OCI-M1 (cell line): ENCODE data around the gene GABBR1.

ENCODE experiments used
- DNase-seq: peaks from one replicate; lab custom pipeline; 2025; lab: John Stamatoyannopoulos, UW

GABBR1 gene

DNA sequence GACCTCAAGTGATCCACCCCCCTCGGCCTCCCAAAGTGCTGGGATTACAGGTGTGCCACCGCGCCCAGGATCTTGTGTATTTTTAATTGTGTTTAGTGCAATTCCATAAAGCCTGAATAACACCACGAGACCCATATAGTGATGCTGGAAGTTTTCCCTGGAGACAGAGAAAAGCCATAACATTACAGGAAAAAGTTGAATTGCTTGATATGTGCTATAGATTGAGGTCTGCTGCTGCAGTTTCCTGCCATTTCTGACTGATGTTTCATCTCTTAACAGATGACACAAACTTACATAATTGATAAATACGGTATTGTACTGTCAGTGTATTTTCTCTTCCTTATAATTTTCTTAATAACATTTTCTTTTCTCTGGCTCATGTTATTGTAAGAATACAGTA, 66.1 kb downstream of the GABBR1 start:
- DNase-seq = no peak

DNA sequence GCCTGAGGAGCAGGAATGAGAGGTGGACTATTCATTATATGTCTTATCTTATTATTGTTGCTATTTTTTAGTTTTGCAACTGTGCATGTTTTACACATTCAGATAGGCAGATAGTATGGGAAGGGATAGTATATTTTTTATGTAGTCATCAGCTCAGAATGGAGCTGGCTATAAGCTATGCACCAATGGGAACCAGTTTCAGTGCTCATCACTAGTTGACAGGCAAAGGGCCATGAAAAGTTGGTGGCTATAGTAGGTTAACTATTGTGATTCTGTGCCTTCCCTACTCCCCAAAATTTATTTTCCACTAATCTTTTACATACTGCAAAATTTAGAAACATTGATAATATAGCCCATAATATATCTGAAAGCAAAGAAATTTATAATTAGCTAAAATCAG, 68.1 kb downstream of the GABBR1 start:
- DNase-seq = peak; percentile 8

DNA sequence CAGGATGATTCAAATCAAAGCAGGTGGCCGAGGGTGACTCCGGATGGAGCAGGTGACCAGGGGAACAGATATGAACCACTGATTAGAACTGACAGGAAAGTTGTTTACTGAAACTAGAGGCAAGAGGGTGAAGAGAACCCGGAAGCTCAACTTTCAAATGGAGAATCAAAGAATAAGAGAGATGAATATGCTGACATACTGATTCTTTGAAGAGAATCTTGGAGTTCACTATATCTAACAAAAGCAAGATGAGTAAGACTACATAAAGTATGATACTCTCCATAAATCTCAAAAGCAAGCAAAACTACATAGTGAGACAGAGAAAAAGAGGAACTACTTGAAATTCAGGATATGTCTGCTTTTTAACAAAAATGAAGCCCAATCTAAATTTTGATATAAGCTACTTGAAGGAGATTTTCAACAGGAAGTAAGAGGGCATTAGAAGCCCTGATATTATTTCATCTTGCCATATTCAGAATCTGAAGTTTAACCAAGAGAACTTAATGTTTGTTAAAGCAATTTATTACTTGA, 69.5 kb downstream of the GABBR1 start:
- peak; percentile 56 for DNase-seq

DNA sequence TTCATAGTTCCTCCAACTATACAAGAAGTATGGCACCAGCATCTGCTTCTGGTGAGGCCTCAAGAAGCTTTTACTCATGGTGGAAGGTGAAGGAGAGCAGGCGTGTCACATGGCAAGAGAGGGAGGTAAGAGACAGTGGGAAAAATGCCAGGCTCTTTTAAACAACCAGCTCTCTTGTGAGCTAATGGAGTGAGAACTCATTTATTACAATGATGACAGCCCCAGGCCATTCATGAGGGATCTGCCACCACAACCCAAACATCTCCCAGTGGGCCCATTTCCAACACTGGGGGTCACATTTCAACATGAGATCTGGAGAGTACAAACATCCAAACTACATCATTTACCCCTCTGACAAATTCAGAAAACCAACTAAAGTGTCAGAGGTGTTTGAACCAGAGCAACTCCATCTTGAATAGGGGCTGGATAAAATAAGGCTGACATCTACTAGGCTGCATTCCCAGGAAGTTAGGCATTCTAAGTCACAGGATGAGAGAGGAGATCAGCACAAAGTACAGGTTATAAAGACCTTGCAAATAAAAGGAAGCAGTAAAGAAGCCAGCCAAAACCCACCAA, 71.3 kb downstream of the GABBR1 start:
- no peak for DNase-seq

DNA sequence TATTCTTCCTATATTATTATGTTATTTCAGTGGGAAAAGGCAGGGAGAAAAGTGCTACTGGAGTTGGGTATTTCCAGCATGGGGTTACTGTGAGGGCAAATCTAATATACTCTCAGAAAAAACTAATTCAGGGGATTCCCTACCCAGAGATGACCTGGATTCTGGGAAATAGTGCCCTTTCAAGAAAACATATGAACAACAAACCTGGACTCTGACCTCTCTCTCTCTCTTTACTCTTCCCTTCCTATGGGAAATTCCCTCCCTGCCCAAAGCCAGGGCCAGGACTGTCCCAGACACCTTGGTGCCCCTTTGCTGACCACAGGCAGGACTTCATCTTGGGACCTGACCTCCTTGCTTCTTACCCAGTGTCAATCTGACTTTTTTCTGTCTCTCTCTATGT, 71.9 kb downstream of the GABBR1 start:
- no peak for DNase-seq

DNA sequence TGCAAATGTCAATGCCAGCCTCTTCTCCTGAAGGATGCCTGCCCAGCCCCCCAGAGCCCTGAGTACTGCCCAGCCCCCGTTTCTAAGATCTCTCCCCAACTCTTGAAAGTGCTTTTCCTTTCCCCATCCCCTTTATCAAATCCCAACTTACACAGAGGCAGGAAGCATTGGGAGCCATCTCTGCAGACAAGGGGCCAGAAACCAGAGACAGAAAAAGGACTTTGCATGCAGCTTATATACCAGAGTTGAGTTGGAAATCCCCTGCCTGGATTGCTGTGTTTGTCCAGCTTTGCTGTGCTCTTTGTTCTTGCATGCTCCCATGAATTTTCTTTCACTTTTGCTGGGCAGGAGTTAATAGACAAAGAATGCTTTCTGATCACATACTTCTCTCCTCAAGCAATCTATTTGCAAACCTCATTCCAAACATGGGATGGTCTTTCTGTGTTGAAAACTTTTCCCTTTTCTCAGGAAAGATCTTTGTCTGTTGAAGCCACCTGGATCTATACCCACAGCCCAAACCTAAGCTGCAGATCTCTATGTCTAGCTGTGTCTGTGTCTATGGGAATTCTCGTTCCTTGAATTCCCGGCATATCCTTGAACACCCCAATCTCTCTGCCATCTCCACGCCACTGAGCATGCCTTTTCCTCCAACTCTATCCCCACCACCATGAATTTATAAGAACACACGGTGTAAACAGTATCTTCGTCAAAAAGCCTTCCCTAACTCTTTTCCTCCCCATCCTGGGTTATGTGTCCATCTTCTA, 73.3 kb downstream of the GABBR1 start, which contains the start of gene UBD:
Gene UBD, minus strand, starts transcription at position 209 of the 764 bp plus-strand sequence. Its CDS starts 31 bp downstream, at position 178.
- peak; percentile 9 for DNase-seq

DNA sequence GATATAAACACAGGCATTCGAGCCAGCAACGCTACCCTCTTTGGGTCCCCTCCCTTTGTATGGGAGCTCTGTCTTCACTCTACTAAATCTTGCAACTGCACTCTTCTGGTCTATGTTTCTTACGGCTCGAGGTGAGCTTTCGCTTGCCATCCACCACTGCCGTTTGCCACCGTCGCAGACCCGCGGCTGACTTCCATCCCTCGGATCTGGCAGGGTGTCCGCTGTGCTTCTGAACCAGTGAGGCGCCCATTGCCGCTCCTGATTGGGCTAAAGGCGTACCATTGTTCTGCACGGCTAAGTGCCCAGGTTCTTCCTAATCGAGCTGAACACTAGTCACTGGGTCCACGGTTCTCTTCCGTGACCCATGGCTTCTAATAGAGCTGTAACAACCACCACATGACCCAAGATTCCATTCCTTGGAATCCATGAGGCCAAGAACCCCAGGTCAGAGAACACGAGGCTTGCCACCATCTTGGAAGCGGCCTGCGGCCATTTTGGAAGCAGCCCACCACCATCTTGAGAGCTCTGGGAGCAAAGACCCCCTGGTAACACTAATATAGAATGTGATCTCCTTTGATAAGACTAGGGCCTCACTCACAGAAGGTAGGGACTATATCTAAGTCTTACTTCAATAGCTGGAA, 74.4 kb downstream of the GABBR1 start:
- no peak for DNase-seq

DNA sequence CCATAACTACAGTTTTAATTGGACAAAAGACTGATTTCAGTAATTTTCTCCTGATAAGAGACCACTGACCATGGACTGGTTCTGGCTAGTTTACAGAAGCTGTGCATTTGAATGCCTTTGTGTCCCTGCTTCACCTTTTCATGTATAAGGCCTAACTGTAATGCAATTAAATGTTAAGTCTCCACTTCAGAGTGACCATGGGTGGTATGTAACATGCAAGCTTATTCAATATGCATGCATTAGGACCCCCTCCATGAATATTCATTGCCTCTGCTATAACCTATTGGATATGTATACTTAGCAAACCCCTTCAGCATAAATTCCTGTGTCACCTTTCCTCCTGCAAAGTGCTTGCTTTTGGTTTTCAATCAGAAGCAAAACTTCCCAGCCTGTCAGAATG, 75.7 kb downstream of the GABBR1 start:
- peak; percentile 36 for DNase-seq

DNA sequence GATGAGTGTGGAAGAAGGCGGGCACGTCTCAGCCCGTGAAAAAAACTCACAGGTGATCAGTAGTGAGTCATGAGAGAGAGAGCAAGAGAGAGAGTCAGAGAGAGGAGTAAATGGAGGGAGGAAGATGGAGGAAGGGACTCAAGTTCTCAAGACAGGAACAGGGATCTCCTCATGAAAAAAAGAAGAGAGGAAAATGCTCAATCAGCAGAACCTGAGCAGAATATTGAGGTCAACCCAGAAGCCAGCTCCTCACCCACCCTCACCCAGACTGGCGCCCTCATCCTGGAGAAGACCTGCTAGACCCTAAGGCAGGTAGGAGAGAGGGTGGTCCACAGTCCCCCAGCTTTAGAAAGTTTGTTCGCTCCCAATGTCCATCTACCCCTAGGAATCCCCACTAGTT, 78.2 kb downstream of the GABBR1 start:
- no peak for DNase-seq

DNA sequence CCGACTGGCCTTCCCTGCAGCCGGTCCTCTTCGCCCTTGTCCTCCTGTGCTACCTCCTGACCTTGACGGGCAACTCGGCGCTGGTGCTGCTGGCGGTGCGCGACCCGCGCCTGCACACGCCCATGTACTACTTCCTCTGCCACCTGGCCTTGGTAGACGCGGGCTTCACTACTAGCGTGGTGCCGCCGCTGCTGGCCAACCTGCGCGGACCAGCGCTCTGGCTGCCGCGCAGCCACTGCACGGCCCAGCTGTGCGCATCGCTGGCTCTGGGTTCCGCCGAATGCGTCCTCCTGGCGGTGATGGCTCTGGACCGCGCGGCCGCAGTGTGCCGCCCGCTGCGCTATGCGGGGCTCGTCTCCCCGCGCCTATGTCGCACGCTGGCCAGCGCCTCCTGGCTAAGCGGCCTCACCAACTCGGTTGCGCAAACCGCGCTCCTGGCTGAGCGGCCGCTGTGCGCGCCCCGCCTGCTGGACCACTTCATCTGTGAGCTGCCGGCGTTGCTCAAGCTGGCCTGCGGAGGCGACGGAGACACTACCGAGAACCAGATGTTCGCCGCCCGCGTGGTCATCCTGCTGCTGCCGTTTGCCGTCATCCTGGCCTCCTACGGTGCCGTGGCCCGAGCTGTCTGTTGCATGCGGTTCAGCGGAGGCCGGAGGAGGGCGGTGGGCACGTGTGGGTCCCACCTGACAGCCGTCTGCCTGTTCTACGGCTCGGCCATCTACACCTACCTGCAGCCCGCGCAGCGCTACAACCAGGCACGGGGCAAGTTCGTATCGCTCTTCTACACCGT, 79.5 kb downstream of the GABBR1 start:
- DNase-seq = no peak

DNA sequence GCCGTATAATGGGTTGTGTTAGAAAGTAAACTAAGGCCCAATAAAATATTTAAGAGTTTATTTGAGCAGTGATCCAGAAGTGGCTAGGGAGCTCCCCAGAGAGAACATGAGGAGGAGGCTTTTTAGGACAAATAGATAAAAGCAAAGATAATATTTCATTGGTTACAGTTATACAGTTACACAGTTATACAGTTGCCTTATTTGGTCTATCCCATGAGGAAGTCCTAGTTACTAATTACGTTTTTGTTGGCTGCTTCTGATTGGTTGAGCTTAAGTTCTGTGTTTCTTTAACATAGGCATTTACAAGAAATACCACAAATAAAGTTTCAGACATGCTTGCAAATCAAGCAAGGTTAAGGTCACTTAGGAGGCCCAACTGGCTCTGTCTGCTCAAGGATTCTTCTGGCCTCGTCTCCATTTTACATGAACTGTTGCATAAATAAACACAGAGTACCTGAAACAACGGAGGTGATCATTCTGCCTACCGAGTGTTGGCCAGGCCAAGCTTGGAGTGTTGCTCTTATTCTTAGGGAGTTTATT, 80.4 kb downstream of the GABBR1 start:
- peak; percentile 85 for DNase-seq

DNA sequence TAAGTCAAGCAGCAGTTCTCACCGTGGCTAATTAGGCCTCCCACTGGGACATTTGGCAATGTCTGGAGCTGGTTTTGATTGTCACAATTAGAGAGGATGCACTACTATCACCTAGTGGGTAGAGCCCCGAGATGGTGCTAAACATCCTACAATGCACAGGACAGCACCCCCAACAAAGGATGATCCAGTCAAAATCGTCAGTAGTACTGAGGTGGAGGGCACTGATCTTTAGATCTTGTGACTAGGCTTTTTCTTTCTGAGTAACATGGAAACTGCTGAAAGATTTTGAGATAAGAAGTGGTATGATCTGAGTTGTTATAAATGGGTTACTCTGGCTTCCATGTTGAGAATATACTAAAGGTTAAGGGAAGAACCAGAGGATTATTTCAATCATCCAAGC, 85.4 kb downstream of the GABBR1 start:
- no peak for DNase-seq

DNA sequence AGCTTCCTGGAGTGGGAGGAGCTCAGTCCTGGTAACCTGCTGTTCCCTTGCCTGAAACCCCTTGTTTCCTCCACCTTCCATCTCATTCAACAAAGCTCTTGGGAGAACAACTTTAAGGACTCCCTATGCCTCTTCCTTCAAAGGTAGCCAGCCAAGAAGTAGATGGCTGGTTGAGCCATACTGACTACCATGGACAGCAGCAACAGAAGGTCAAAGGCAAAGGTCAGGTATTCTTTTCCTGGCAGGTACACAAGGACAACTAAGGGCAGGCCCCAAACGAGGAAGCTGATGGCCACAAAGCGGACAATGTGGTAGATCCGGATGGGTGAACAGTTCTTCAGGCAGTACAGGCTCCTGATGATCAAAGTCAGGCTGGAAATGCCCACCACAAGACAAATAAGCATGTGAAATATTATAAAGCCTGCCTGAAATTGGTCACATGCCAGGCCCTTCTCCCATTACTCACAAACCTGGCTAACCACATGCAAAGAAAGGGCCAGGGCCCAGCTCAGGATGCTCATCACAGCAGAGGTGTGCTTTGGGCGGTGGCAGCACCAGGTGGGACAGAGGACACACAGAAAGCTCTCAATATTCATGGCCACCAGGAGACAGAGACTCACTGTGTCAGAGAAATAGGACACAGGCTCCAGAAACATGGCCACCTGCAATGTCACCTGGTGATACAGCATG, 95.1 kb downstream of the GABBR1 start:
- no peak for DNase-seq

DNA sequence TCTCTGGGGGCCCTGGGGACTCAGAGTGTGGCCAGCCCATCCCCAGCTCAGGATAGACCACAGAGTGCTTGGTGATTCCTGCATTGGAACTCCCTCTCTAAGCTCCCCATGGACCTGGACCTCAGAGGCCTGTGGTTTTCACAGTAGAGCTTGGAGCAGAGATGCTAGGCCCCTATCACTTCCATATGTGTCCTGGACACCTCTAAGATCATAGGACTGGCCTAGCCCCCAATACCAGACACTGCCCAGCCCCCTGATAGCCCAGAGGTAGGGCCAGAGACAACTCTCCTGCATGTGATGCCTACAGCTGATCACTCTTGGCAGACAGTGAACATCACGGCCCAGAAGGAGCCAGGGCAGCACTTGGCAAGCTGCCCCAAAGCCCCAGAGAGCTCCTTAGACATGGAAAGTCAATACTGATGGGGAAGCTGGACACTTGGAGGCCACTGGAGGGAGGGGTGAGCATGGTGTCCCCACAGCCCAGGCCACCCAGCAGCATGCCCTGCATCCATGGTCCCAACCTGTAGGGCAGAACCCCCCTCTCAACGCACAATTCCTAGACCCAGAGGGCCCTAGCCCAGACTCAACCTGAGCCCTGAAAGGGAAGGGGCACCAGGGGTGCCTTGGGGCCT, 100.5 kb downstream of the GABBR1 start:
- DNase-seq = no peak

DNA sequence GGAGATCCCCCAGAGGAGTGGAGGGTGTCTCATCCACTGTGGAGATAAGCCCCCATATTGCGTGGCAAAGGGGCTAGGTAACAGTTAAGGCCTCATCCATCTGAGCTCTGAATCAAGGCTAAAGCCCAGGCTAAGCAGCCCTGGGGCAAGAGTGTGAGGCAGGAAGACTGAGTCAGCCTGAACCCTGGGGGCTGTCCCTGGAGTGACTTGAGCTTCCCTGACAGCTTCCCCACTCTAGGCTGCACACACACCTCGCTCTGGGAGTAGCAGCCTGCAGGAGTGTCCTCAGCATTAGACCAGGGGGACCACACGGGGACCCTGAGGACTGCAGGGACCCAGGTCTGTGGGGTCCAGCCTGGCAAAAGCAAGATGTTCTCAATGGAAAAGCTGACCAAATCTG, 101.3 kb downstream of the GABBR1 start:
- DNase-seq = no peak

DNA sequence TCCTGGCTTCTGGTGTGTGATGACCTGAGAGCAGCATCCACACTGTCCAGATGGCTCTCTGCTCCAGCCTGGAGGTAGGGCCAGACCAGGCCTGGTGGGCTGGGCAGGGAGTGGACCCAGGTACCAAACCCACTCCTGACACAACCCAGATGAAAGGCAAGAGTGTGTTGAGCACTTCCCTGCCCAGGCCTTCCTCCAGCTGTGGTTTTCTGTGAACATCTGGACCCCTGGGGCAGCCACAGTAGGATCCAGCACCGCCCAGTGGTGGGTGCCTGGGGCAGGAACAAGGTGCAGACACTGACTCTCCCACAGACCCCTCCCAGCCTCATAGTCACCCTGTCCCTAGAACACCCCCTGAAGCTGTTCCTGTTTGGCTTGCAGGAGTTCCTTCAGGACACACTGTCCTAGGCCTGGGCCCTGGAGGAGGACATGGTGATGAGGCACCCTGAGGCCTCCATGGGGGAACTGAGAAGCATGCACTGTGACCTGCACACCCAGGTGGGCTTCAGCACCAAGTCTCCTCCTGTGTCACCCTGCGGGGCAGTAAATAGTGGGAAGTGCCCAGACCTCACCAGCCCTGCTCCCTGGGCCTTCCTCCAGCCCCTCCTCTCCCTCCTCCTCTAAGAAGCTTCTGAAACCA, 102.2 kb downstream of the GABBR1 start:
- DNase-seq = no peak

DNA sequence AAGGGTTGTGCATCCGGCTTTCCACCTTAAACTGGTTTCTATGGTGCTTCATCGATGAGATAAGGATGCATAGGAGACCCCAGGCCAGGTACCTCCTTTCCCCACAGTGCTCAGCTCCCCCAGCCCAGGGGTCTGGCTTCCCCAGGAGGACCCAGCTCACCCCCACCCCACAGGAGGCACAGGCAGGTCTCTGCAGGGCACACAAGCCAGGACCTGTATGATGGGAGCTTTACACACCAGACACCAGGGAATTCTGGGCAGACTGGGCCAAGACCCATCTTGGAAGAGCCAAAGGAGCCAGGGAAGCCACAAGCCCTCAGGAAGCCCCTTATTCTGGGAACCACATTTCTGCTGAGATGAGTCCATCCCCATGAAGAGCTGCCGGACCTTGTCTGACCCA, 103.0 kb downstream of the GABBR1 start:
- no peak for DNase-seq

DNA sequence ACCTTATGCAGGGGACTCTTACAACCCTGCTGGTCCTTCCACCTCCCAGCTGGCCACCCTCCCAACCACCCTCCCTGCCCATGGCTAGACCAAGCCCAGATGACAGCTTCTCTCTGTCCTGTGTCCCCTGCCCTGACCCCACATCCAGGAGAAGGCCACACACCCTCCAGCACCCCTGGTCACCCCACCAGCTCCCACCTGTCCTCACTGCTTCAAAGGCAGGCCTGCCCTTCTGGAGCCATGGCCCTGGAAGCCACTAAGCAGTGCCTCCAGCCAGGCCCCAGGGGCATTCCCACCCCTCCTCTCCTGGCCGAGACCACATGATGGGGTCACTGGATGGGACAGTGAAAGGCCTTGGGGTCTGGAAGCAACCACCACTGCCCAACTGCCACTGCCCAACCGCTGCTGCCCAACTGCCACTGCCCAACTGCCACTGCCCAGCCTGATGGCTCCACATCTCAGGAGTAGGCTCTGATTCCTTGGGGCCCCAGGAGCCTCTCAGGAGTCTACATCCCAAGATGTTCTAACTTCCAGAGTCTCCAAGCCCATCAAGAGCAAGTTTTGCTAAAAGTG, 103.9 kb downstream of the GABBR1 start:
- DNase-seq = no peak

DNA sequence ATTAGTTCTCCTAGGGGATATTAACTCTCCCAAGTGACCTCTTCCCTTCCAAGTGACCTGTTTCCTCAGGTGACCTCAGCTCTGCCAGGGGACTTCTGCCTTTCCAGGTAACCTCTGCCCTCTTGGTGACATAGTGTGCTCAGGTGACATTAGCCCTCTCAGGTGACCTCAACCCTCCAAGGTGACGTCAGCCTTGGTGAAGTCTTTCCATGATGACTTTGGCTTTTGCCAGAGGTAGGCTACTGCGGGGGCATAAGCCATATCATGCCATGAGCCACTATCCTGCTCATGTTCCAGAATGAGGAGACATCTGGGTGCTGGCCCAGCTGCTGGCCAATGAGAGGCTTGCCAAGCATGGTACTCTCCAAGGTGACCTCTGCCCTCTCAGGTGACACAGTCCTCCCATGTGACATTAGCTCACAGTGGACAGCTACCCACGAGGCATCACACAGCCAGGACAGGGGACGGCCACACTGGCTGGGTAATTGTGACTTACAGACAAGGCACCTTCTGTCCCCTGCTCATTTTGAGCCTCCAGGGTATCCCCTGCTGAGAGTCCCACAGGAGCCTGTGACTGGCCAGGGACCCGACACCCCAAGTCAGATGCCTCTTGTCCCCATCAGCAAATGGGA, 104.6 kb downstream of the GABBR1 start:
- DNase-seq = no peak

DNA sequence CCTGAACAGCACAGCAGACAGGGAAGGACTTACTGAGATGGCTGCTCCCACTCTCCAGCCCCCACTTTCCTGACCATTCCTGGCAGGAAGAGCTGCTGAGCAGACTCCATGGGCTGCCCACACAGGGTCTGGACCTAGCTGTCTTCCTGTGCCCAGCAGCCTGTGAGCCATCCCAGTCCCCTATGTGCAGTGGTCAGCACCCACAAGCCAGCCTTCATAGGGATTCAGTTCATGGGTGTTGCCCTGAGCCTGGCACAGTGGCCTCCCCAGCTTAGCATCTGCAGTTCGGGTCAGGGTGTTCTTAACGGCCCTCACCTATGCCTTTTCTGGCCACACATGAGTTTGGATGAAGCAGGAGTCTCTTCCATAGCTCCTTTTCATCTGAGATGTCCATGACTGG, 105.4 kb downstream of the GABBR1 start:
- DNase-seq = no peak
